Activated naive CD8-positive, alpha-beta T cell treated with anti-CD3 and anti-CD28 coated beads, Interleukin-2, amount 50 U/mL, for 16 hours (primary cell): ENCODE results near the gene HDGFL2.

Experiments
- DNase-seq: peaks from one replicate; pipeline ENCODE4 v3.0.0-alpha.2; 2020; ENCODE audit warnings: low read depth, low spot score

HDGFL2 gene

GRCh38 chr19:4471403-4472173, 509 bp upstream of the HDGFL2 start:
- peak; percentile 95 for DNase-seq

- no peak for DNase-seq
These were observed 1.1 kb downstream of the HDGFL2 start for GRCh38 chr19:4473011-4473762.

DNA sequence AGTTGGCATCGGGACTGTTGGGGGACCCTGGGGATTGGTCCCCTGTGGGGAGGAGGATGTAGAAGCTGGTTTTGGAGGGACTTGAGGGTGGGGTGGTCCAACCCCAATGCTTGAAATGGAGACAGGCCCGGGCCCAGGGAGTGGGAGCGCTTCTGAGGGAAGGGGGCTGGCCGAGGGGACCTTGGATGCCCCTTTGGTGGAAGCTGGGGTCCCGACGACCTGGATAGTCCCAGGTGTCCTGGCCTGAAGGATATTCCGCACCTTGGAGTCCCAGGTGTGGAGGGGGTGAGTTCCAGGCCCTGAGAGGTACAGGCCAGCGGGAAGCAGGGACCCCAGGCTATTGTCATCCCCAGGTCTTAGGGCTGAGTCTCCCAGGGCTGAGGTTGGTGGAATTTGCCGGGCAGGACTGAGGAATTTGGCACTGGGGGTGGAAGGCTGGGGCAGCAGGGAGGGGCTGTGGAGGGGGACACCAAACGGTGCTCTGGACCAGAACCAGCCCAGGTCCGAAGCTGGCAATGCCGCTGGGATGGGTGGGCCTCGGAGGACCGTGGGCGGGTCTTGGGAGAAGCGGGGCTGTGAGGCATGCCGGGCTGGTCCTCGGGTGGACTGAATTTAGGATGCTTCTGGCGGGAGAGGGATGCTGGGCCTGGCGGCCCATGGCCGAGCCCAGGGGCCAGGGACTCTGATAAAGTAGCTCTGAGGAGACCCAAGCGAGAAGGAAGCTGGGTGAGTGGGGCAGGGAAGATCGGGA, 1.8 kb downstream of the HDGFL2 start:
- no peak for DNase-seq

DNA sequence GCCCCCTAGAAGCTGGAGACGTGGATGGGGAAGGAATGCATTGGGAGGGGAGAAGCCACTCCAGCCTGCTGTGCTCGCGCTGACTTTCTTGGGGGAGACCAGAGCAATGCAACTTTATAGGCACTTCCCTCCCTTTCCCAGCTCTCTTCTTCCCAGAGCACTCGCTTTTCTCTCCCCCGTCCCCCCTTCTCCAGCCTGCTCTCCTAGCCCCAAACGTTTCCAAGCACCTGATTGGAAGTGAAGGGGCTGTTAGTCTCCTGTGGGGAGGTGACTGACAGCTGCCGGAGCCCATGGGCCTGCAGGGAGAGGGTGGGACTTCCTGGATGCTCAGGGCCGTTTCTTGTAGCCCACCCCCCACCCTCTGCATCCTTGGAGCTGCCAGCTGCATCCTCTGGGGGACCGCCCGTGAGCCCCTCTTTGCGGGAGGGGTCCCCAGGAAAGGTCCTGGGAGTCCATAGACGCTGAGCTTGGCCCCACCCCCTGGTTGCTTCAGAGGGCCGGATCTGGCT, 2.5 kb downstream of the HDGFL2 start:
- DNase-seq, result no peak

DNA sequence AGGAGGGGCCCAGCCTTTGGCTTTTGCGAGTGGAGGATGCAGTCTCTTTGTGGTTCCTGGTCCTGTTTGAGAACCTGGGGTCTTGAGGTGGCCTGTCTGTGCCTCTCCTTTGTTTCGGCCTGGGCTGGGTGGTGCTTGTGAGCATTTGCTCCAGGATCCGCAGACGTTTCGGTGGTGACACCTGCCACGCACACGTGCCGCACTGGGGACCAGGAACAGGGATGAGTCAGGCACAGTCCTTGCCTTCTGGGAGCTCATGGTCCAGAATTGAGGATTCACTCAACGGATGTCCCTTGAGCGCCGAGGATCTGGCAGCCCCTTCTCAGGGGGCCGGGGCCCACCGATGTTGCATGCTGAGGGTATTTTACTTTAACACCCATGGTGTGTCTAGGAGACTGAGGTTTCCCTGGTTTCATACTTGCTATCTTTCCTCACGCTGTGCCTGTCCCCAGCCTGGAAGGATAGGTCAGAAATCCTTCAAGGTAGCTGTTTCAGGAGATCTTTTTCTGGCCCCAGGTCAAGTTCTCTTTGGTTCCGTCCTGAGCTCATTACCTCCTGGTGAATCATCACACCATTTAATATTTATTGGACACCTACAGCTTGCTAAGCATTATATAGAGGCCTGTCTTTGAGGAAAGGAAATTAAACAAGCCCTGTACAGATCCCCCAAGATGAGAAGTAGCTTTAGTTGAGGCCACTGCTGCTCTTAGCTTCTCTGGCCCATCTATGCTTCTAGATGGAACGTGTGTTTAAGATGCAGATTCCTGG, 5.1 kb downstream of the HDGFL2 start:
- DNase-seq, result no peak

- DNase-seq, result no peak
These were observed 10.7 kb downstream of the HDGFL2 start for GRCh38 chr19:4482721-4483364.

- DNase-seq, result no peak
These were observed 11.3 kb downstream of the HDGFL2 start for GRCh38 chr19:4483385-4483784.

DNA sequence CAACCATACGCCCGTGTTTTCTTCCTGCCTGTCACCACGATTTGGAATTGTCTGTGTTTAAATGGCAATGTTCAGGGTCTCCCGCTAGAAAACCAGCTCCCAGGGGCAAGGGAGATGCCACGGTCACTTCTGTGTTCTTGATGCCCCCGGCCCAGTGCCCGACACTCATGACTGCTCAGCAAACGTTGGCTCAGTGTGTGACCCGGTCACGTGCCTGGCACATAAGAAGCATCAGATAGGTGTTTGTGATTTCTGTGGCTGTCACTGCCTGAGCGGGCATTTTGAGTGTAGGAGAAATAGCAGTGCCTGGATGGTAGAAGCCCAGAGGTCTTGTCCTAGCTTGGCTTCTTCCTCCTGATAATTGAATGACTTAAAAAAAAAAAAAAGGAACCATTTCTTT, 15.5 kb downstream of the HDGFL2 start:
- DNase-seq, result no peak

GRCh38 chr19:4488496-4488895, 16.4 kb downstream of the HDGFL2 start:
- no peak for DNase-seq

DNA sequence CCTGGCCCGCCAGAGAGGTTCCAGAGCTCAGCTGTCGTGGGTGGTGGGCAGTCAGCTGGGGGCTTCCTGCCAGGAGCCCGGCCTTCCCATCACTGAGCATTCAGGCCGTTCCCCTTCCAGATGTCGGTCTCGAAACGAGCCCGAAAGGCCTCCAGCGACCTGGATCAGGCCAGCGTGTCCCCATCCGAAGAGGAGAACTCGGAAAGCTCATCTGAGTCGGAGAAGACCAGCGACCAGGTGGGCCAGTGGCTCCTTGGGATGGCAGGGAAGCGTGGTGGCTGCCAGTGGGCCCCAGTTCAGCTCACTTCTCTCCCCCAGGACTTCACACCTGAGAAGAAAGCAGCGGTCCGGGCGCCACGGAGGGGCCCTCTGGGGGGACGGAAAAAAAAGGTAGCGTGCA, 19.3 kb downstream of the HDGFL2 start:
- DNase-seq, result no peak

- DNase-seq, result no peak
These were observed 20.4 kb downstream of the HDGFL2 start for GRCh38 chr19:4492337-4493103.

DNA sequence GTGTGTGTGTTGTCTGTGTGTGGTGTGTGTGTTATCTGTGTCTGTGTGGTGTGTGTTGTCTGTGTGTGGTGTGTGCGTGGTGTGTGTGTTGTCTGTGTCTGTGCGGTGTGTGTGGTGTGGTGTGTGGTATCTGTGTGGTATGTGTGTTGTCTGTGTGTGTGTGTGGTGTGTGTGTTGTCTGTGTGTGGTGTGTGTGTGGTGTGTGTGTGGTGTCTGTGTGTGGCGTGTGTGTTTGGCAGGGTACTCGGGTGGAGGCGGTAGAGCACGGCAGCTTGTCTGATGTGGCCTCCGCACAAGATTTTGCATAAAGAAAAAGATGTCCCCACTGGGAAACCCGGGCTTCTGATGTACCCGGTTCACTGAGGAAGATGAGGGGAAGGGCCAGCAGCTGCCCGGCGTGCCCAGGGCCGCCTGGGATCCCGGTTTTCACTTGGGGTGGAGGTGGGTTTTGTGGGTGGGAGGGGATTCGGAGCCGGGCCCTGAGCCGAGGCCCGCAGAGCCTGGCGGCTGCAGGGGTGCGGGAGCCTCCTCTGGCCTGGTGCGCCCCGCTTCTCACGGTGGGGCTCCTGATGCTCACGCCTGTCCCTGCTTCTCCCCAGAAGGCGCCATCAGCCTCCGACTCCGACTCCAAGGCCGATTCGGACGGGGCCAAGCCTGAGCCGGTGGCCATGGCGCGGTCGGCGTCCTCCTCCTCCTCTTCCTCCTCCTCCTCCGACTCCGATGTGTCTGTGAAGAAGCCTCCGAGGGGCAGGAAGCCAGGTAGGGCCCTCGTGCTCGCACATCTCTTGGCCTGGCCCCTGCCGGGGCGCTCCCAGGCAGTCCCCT, 21.2 kb downstream of the HDGFL2 start:
- no peak for DNase-seq

DNA sequence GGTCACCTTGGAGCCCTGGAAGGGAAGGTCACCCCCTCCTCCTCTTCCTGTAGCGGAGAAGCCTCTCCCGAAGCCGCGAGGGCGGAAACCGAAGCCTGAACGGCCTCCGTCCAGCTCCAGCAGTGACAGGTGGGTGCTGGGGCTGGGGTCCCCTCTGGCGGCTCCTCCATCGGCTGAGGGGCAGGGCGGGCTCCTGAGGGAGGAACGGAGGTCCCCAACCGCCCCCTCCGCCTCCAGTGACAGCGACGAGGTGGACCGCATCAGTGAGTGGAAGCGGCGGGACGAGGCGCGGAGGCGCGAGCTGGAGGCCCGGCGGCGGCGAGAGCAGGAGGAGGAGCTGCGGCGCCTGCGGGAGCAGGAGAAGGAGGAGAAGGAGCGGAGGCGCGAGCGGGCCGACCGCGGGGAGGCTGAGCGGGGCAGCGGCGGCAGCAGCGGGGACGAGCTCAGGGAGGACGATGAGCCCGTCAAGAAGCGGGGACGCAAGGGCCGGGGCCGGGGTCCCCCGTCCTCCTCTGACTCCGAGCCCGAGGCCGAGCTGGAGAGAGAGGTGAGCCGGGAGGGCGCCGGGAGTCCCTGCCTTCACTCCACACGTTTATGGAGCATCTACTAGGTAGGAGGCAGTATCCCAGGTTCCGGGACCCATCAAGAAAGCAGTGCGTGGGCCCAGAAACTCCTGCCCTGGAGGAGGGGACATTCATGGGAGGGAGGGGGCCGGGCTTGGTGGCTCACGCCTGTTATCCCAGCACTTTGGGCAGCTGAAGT, 22.0 kb downstream of the HDGFL2 start:
- no peak for DNase-seq

- no peak for DNase-seq
These were observed 22.6 kb downstream of the HDGFL2 start for GRCh38 chr19:4494691-4495064.

DNA sequence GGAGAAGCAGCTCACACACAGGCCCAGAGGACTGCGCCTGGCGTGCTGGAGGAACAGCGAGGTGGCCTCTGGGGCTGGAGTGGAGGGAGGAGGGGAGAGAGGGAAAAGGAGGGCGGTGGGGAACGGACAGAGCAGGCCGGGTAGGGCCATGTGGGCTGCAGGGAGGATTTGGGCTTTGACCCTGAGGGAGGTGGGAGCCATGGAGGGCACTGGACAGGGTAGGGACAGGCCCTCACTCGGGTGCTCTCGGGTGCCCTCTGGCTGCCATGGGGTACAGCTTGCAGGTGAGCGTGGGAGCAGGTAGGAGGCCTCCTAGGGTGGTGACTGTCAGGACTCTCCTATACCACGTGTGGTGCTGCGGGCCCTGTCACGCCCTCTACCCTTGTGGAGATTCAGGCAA, 23.4 kb downstream of the HDGFL2 start:
- DNase-seq, result no peak

- DNase-seq, result no peak
These were observed 24.2 kb downstream of the HDGFL2 start for GRCh38 chr19:4496304-4496703.

- DNase-seq, result no peak
These were observed 25.8 kb downstream of the HDGFL2 start for GRCh38 chr19:4497770-4498389.

GRCh38 chr19:4498694-4499093, 26.6 kb downstream of the HDGFL2 start:
- no peak for DNase-seq
